Stimulated activated CD8-positive, alpha-beta memory T cell treated with anti-CD3 and anti-CD28 coated beads, Interleukin-12 subunit alpha, Interleukin-12 subunit beta, amount 100 ng/mL, for 24 hours (primary cell): ENCODE results near the gene KREMEN1.
"Not testable (repeated sequence)": the region's sequence is repeated elsewhere in the genome, so short reads cannot be mapped to it uniquely, and the experiment has no call there.

Source experiments
- DNase-seq: peaks from one replicate; pipeline ENCODE4 v3.0.0-alpha.2; 2020; ENCODE audit errors: extremely low read depth

KREMEN1 gene

GRCh38 chr22:29106839-29107238, 34.0 kb downstream of the KREMEN1 start:
- DNase-seq, result no peak

DNA sequence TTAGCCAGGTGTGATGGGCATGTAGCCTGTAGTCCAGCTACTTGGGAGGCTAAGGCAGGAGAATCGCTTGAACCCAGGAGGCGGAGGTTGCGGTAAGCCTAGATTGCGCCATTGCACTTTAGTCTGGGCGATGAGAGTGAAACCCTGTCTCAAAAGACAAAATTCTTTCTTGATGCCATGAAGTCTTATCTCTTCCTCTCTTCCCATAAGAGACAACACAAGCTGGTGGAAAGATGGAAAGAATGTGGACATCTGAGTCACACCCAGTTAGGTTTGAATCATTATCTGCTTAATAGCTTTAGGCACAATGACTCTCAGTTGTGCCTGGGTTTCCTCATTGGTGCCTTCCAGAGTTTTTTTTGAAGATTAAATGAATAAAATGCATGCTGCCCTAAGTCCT, 35.3 kb downstream of the KREMEN1 start:
- DNase-seq, result no peak

- DNase-seq, result no peak
Measured at GRCh38 chr22:29109822-29110221, 37.0 kb downstream of the KREMEN1 start.

DNA sequence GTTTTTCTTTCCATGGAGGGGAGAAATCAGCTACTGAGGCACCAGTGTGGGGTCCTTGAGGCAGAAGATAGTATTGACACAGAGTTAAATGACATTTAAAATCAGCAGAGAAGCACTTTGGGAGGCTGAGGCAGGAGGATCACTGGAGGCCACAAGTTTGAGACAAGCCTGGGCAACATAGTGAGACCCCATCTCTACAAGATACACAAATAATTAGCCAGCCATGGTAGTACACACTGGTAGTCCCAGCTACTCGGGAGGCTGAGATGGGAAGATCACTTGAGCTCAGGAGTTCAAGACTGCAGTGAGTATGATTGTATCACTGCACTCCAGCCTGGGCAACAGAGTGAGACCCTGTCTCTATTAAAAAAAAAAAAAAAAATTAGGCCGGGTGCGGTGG, 38.1 kb downstream of the KREMEN1 start:
- no peak for DNase-seq

DNA sequence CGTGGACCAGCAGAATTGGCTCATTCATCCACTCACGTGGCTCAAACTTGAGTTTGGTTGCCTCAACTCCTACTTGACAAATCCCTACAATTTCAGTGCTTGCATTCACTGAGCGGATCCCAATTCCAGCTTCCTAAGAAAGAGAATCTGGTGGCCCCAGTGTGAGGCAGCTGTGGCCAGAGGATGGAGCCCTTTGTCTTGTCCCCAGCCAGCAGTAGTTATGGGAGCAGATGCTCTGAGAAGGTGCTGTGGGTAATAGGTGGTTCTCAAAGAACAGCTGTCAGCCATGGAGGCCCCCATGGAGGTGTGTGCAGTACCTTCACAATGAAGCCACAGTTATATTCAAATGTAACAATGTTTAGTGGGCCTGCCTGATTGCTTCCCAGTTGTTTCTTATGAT, 39.3 kb downstream of the KREMEN1 start:
- DNase-seq, result no peak

DNA sequence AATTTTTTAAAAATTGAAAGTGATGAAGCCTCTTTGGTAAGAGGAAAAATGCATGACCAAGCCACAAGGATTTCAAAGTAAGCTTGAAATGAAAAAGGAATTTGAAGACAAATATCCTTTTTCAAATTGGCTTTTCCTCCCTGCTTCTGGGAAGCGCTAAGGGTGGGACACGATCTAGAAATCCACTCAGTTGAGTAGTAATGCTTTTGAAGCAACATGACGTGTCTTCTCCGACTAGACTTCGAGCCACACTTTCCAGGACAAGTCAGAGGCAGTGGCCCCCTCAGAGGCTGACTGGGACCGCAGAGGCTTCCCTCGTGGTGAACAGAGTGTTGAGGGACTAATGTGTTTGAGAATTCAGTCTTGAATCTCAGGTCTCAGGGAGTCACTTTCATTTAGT, 39.8 kb downstream of the KREMEN1 start:
- DNase-seq, result no peak

DNA sequence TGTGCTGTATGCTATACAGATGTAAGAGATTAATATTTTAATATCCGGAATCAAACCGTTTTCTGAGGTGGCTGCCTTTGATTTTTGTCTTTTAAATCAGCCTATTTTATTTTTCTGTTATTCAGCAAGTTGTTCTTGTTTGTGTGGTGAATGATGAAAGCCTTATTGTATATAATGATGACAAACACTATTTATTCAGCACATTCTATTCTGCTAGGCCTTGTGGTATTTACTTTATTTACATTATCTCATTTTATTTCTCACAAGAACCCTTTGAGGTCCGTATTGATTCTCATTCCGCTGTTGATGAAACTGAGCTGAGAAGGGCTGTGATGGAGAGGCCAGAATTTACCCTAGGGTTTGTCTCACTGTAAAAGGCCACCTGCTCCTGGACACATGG, 40.5 kb downstream of the KREMEN1 start:
- DNase-seq, result no peak

DNA sequence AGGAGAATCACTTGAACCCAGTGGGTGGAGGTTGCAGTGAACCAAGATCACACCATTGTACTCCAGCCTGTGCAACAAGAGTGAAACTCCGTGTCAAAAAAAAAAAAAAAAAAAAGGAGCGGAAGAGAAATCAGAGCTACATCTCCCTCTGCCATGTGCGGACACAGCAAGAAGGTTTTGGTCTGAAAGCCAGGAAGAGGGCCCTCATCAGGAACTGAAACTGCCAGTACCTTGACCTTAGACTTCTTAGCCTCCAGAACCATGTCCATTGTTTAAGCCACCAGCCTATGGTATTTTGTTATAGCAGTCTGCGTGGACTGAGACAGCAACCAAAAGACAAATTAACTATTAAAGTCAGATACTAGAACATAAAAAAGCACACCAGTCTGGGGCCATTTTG, 41.6 kb downstream of the KREMEN1 start:
- DNase-seq, result no peak

- no peak for DNase-seq
Measured at GRCh38 chr22:29115682-29116288, 43.0 kb downstream of the KREMEN1 start.

DNA sequence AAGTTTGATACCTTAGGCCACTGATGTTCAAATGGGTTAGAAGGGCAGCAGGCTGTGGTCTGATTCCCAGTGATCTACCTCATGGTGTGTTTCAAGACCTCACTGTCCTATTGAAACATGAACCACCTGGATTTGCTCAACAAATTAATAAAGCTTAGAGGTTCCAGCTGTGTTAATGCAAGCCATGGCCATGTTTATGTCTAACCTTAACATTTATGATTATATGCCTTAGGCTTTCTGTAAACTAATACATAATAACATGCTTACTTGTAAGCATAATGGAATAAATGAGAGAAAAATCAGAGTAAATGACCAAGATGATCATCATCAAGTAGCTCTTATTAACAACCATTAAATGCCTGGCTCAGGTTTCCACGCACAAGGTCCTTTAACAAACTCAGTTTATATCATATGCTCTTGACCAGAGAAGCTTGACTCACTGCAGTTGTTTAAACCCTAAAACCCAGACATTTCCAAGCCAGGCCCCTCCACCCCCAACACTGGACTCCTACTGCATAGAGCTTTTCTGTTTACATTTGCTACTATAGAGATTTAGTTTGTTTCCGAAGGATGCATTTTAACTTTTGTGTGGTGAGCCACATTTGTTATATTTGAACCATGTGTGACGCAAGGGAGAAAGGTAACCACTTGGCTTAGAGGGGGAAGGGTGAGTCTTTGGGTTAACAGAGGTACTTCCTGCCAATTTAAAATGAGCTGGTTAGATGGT, 43.7 kb downstream of the KREMEN1 start:
- DNase-seq, result no peak

- DNase-seq, result no peak
Measured at GRCh38 chr22:29117799-29118477, 45.1 kb downstream of the KREMEN1 start.

DNA sequence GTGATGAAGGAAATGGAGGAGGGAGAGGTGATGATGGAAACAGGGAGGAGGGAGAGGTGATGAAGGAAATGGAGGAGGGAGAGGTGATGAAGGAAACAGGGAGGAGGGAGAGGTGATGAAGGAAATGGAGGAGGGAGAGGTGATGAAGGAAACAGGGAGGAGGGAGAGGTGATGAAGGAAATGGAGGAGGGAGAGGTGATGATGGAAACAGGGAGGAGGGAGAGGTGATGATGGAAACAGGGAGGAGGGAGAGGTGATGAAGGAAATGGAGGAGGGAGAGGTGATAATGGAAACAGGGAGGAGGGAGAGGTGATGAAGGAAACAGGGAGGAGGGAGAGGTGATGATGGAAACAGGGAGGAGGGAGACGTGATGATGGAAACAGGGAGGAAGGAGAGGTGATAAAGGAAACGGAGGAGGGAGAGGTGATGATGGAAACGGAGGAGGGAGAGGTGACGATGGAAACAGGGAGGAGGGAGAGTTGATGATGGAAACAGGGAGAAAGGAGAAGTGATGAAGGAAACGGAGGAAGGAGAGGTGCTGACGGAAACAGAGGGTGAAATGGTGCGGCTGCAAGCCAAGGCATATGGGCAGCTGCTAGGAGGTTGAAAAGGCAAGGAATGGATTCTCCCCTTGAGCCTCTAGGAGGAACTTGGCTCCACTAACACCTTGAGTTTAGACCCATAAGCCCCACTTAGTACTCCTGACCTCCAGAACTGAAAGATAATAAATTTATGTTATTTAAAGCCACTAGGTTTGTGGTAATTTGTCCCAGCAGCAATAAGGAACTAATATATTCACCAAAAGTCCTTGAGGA, 47.5 kb downstream of the KREMEN1 start:
- DNase-seq, result not testable (repeated sequence)

DNA sequence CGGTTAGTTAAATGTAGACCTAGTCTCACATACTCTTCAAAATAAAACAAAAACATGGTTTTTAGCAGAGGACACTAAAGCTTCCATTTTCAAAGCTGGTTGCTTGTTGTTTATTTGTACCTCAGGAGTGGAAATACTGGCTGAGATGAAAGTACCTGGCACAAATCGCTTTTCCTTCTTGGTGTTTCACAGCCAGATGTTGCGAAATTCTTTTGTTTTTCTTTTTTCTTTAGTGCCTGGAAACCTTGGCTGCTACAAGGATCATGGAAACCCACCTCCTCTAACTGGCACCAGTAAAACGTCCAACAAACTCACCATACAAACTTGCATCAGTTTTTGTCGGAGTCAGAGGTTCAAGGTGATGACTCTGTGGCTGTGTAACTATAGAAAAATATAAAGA, 48.3 kb downstream of the KREMEN1 start:
- no peak for DNase-seq

DNA sequence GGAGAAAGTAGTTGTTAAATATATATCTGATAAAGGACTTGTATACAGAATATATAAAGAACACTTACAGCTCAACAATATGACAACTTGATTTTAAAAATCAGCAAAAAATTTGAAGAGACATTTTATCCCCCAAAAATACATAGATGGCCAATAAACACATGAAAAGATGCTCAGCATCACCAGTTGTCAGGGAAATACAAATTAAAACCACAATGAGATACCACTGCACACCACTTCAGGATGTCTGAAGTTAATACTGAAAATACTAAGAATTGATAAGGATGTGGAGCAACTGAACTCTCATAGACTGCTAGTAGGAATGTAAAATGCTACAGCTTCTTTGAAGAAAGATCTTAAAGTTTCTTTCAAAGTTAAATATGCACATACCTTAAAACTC, 49.2 kb downstream of the KREMEN1 start:
- no peak for DNase-seq

GRCh38 chr22:29124777-29125442, 52.1 kb downstream of the KREMEN1 start:
- DNase-seq, result no peak

DNA sequence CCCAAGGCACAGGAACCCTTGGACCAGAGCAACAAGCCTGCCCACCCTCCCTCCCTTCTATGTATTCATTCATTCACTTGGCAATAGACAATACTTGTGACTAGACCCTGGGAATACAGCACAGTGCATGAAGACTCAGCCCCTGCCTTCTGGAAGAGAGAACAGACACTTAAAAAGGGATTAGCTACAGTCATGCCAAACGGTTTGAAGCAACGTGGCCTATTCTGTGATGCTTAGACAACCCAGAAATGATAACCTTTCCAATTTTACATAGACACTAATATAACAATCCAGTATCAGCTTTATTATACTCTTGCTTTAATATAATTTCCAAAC, 52.6 kb downstream of the KREMEN1 start:
- DNase-seq, result no peak

GRCh38 chr22:29125844-29126243, 53.0 kb downstream of the KREMEN1 start:
- no peak for DNase-seq

DNA sequence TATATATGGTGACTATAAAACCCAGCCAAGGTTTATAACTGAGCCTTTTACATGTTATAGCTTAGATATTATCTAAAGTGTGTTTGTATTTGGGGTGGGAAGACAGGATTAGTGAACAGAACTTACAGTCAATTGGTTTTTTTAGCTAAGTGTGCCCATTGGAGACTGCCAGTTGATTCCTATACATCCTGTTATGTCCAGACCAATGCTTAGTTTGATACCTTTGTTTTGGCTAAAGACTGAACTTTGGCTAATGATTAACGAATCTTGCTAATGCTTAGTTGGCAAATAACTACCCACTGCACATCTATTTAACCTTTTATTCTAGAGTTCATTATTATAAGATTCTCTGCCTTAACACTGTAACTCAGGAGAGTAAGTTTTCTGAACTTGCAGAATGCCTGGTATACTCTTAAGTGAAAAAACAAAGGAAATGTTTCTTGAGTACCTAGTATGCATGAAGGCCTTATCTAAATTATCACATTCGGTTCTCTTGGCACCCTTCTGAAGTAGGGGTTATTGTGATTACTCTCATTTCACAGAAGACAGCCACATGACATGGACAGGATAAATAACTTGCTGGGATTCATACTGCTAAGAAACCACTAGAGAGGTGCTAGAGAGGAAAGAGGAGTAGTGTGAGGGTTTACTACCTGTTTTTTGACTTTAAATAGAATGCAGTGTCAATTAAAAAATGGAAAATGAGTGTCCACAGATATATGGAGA, 54.0 kb downstream of the KREMEN1 start:
- no peak for DNase-seq

DNA sequence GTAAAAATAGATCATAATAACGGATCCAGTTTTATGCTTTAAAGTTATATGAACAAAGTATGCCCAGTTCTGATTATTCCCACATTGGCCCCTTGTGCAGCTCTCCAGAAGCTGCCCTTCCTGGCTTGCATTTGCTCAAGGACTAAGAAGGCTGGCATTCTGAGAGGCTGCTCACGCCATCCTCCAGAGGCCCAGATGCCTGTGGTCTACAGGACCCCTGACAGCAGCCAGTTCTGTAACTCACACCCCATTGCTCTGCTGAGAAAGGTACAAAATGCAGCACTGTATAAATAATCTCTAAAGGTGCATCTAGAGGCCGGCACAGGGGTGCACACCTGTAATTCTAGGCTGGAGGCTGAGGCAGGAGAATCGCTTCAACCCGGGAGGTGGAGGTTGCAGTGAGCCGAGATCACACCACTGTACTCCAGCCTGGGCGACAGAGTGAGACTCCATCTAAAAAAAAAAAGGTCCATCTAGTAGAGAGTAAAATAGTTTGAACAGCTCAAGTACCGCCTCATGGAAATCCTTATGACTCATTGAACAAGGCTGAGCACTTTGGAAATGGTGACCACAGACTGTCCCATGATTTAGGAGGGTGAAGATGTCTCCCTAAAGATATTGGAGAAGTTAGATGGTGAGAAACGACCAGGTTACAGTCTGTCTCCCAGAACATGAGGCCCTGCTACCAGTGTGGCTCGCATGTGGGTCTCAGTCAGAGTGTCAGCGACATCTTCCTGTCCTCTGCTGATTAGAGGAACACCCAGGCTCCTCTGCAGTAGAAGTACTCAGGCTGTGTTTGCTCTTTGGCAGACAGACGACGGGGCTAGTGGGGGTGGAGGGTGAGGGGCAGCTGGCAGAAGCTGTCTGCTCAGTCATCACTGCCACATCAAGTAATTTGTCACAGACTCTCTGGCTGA, 56.3 kb downstream of the KREMEN1 start:
- DNase-seq, result no peak

DNA sequence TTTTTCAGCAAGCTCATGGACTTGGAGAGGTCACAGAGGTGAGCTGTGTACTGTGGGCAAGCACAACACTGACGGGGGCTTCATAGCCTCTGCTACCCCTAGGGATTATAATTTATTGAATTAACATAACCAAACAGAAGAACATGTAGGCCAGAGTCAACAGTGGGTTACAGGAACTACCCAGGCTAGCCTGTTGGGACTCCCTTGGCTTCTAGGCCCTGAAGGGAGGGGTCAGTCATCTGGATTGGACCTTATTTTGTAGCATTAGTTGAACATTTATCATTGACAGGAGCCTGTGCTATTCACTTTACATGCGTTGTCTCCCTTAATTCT, 56.9 kb downstream of the KREMEN1 start:
- no peak for DNase-seq
